Neuronal stem cell (in vitro differentiated cells): ENCODE measurements around the gene SANBR.

Experiments used
- DNase-seq: peaks from one replicate; pipeline ENCODE4 v3.0.0-alpha.2; 2013; ENCODE audit warnings: low spot score
- H2AFZ ChIP-seq: one replicate; pipeline ENCODE4 v1.6.1; 2013; ENCODE audit warnings: mild to moderate bottlenecking, low read length, inconsistent platforms
- H2AK5ac ChIP-seq: 2 replicates; pipeline ENCODE4 v1.6.1; 2013; ENCODE audit warnings: low read depth, mild to moderate bottlenecking, inconsistent platforms, low read length, moderate library complexity, mixed read lengths
- H2BK120ac ChIP-seq: 2 replicates; pipeline ENCODE4 v1.6.1; 2013; ENCODE audit warnings: low read depth, mild to moderate bottlenecking, inconsistent platforms, low read length, moderate library complexity, mixed read lengths
- H2BK12ac ChIP-seq: one replicate; pipeline ENCODE4 v1.6.1; 2013; ENCODE audit warnings: low read length, inconsistent platforms
- H2BK15ac ChIP-seq: 2 replicates; pipeline ENCODE4 v1.6.1; 2013; ENCODE audit warnings: mild to moderate bottlenecking, low read length, inconsistent platforms, mixed read lengths
- H2BK5ac ChIP-seq: one replicate; pipeline ENCODE4 v1.6.1; 2013; ENCODE audit warnings: inconsistent platforms, mild to moderate bottlenecking, low read length, moderate library complexity
- H3K14ac ChIP-seq: one replicate; pipeline ENCODE4 v1.6.1; 2013; ENCODE audit warnings: low read length, inconsistent platforms
- H3K18ac ChIP-seq: 2 replicates; pipeline ENCODE4 v1.6.1; 2013; ENCODE audit warnings: low read length, inconsistent platforms
- H3K23ac ChIP-seq: 2 replicates; pipeline ENCODE4 v1.6.1; 2013; ENCODE audit warnings: low read depth, mild to moderate bottlenecking, mixed read lengths, low read length, inconsistent platforms; ENCODE audit not compliant: poor library complexity
- H3K27ac ChIP-seq: replicated peaks from 3 replicates; pipeline ENCODE4 v1.5.1; 2013; ENCODE audit warnings: low read length, inconsistent platforms
- H3K27me3 ChIP-seq, 3 experiments: 2 replicates each; pipeline ENCODE4 v1.6.1; 2013; ENCODE audit warnings: low read length in 3 of 3, mild to moderate bottlenecking in 2 of 3, inconsistent platforms in 1 of 3, low read depth in 1 of 3, mixed read lengths in 1 of 3, moderate library complexity in 1 of 3; ENCODE audit not compliant: control insufficient read depth in 3 of 3, insufficient read depth in 3 of 3
- H3K36me3 ChIP-seq, 2 donors: replicated peaks in 1 of 2; 2 replicates each; pipeline ENCODE4 v1.6.1; 2013; ENCODE audit warnings: low read length in 2 of 2; ENCODE audit not compliant: control insufficient read depth in 2 of 2, insufficient read depth in 2 of 2
- H3K4ac ChIP-seq: 2 replicates; pipeline ENCODE4 v1.6.1; 2013; ENCODE audit warnings: inconsistent platforms, mild to moderate bottlenecking, low read length, moderate library complexity
- H3K4me1 ChIP-seq, 2 donors: 1 replicate in 1 of 2; 2 replicates in 1 of 2; pipeline ENCODE4 v1.6.1; 2013; ENCODE audit warnings: low read length in 2 of 2, low read depth in 1 of 2; ENCODE audit not compliant: control insufficient read depth in 2 of 2, insufficient read depth in 1 of 2
- H3K4me2 ChIP-seq: one replicate; pipeline ENCODE4 v1.6.1; 2013; ENCODE audit warnings: mild to moderate bottlenecking, low read length, inconsistent platforms; ENCODE audit not compliant: insufficient read depth, poor library complexity, severe bottlenecking
- H3K4me3 ChIP-seq, 2 donors: 2 replicates each; pipeline ENCODE4 v1.5.1; 2013; ENCODE audit warnings: low read length in 2 of 2, mild to moderate bottlenecking in 2 of 2, inconsistent platforms in 1 of 2, moderate library complexity in 1 of 2
- H3K79me1 ChIP-seq: one replicate; pipeline ENCODE4 v1.6.1; 2013; ENCODE audit warnings: low read depth, mild to moderate bottlenecking, inconsistent platforms, low read length, moderate library complexity
- H3K9ac ChIP-seq: one replicate; pipeline ENCODE4 v1.6.1; 2013; ENCODE audit warnings: mild to moderate bottlenecking, low read depth, low read length, inconsistent platforms; ENCODE audit not compliant: poor library complexity
- H3K9me3 ChIP-seq, 2 donors: replicated peaks in 1 of 2; 2 replicates each; pipeline versions ENCODE3 to v1.6.1; 2013; ENCODE audit warnings: low read length in 2 of 2, mild to moderate bottlenecking in 2 of 2, inconsistent platforms in 1 of 2, low read depth in 1 of 2, mixed read lengths in 1 of 2, moderate library complexity in 1 of 2; ENCODE audit not compliant: control insufficient read depth in 2 of 2, insufficient read depth in 1 of 2
- H4K8ac ChIP-seq: one replicate; pipeline ENCODE4 v1.6.1; 2013; ENCODE audit warnings: low read depth, mild to moderate bottlenecking, inconsistent platforms, low read length, moderate library complexity
- H4K91ac ChIP-seq: one replicate; pipeline ENCODE4 v1.6.1; 2013; ENCODE audit warnings: low read length, low read depth, mild to moderate bottlenecking, inconsistent platforms; ENCODE audit not compliant: poor library complexity
- WGBS, 2 donors: extraction: QIAGEN DNeasy Blood & Tissue Kit; methylation state at CpG; one replicate each; pipeline ENCODE4 v1.1.7; 2013; ENCODE audit warnings: missing lambda C conversion rate in 2 of 2, mixed read lengths in 1 of 2; ENCODE audit not compliant: insufficient read length in 2 of 2, insufficient replicate concordance in 1 of 2; ENCODE audit errors: extremely low coverage in 2 of 2; 5-methylcytosine and 5-hydroxymethylcytosine counted together

Gene SANBR

DNA sequence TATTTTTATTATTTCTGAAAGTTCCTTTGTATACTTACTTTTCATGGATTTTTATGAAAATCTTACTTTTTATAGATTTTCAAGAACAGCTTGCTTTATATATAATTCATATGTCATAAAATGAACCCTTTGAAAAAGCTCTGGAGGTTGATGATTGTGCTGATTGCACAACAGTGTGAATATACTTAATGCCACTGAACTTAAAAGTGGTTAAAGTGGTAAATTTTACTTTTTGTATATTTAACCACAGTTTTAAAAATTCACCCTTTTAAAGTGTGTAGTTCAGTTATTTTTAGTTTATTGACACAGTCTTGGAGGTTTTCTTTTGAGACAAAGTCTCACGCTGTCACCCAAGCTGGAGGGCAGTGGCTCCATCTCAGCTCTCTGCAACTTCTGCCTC lies 8.4 kb downstream of the SANBR start:
- Histone ChIP-seq H3K9ac (no peak overlapping the region), H4K8ac (no peak overlapping the region), H3K9me3 (no peaks in the 10 kb centered on the region), H2AK5ac (no peak overlapping the region), H2BK12ac (no peak overlapping the region), H3K36me3 (peaks cover 10 to 97% of the 10 kb centered on the region in 2 donors), H3K14ac (no peak overlapping the region), H3K4ac (no peak overlapping the region), H3K79me1 (no peaks in the 10 kb centered on the region), H3K4me3 (no peak overlapping the region), H2AFZ (no peak overlapping the region), H2BK120ac (no peak overlapping the region), H4K91ac (no peak overlapping the region), H3K4me1 (no peaks in the 10 kb centered on the region), H3K4me2 (no peak overlapping the region), H3K27ac (no peak overlapping the region), H3K18ac (no peak overlapping the region), H2BK5ac (no peak overlapping the region), H3K23ac (no peak overlapping the region), H3K27me3 (no peaks in the 10 kb centered on the region), H2BK15ac (no peak overlapping the region)
- WGBS, 2 donors, result no CpG with 5 or more reads among the region's 1 CpG
- no peak for DNase-seq

DNA sequence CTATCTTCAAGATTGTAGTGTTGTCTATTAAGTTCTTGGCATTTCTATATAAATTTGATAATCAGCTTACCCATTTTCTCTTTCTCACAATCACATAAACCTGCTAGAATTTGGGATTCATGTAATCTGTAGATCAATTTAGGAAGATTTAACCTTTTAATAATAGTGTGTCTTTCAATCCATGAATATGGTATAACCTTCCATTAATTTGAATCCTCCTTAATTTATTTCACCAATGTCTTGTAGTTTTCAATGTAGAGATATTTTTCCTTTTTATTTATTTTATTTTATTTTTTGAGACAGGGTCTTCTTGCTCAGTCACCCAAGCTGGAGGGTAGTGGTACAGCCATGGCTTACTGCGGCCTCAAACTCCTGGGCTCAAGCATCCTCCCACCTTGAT lies 20.2 kb downstream of the SANBR start:
- no peak overlapping the region for H3K23ac ChIP-seq
- no peak overlapping the region for H2BK5ac ChIP-seq
- no peaks in the 10 kb centered on the region for H3K27me3 ChIP-seq
- no peak overlapping the region for H3K14ac ChIP-seq
- no peak overlapping the region for H2AFZ ChIP-seq
- peaks cover 0 to 2% of the 10 kb centered on the region in 2 donors for H3K9me3 ChIP-seq
- H3K4me2 ChIP-seq, result no peak overlapping the region
- peaks cover 5 to 90% of the 10 kb centered on the region in 2 donors for H3K36me3 ChIP-seq
- no peaks in the 10 kb centered on the region for H3K4me1 ChIP-seq
- H2AK5ac ChIP-seq, result no peak overlapping the region
- H3K18ac ChIP-seq, result no peak overlapping the region
- H3K9ac ChIP-seq, result no peak overlapping the region
- no peak overlapping the region for H3K27ac ChIP-seq
- H2BK120ac ChIP-seq, result no peak overlapping the region
- WGBS, 2 donors, result no CpG with 5 or more reads among the region's 1 CpG
- no peak overlapping the region for H4K91ac ChIP-seq
- H2BK15ac ChIP-seq, result no peak overlapping the region
- no peak overlapping the region for H2BK12ac ChIP-seq
- H3K4me3 ChIP-seq, result no peak overlapping the region
- DNase-seq, result no peak
- no peak overlapping the region for H3K4ac ChIP-seq
- H4K8ac ChIP-seq, result no peak overlapping the region
- no peaks in the 10 kb centered on the region for H3K79me1 ChIP-seq

DNA sequence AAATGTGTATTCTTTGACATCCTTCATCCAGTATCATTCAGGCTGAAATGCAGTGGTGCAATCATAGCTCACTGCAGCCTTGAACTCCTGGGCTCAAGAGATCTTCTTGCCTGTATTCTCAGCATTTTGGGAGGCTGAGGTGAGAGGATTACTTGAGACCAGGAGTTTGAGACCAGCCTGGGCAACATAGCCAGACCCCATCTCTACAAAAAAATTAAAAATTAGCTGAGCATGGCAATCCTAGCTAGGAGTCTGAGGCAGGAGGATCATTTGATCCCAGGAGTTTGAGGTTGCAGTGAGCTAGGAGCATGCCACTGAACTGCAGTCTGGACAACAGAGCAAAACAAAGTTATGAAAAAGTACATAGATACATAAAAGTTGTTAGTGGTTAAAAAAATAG lies 24.1 kb downstream of the SANBR start:
- Histone ChIP-seq H2AK5ac (no peak overlapping the region), H3K9ac (no peak overlapping the region), H4K91ac (no peak overlapping the region), H3K27me3 (no peaks in the 10 kb centered on the region), H2BK15ac (no peak overlapping the region), H3K4me1 (no peaks in the 10 kb centered on the region), H3K79me1 (no peaks in the 10 kb centered on the region), H2BK5ac (no peak overlapping the region), H3K4me2 (no peak overlapping the region), H3K14ac (no peak overlapping the region), H3K27ac (no peak overlapping the region), H3K18ac (no peak overlapping the region), H2BK12ac (no peak overlapping the region), H3K4me3 (no peak overlapping the region), H3K4ac (no peak overlapping the region), H3K36me3 (peaks cover 5 to 79% of the 10 kb centered on the region in 2 donors), H2BK120ac (no peak overlapping the region), H2AFZ (no peak overlapping the region), H4K8ac (no peak overlapping the region), H3K23ac (no peak overlapping the region), H3K9me3 (peaks cover 0 to 2% of the 10 kb centered on the region in 2 donors)
- DNase-seq, result no peak

DNA sequence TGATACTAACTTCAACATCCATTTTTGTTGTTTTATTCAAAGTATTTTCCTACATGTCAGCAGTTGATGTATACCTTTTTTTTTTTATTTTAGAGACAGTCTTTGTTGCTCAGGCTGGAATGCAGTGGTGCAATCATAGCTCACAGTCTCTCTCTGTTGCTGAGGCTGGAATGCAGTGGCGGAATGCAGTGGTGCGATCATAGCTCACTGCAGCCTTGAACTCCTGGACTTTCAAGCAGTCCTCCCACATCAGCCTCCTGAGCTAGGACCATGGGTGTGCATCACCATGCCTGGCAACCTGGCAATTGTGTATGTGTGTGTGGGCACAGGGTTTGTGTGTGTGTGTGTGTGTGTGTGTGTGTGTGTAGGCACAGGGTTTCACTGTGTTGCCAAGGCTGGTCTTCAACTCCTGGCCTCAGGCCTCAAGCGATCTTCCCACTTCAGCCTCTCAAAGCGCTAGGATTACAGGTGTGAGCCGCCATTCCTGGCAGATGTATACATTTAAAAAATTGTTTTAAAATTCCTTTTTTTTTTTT lies 24.8 kb downstream of the SANBR start:
- no peak overlapping the region for H2BK12ac ChIP-seq
- H4K8ac ChIP-seq, result no peak overlapping the region
- H3K4me3 ChIP-seq, result peak overlapping the region in 1 of 2 donors; percentile 3
- H2BK120ac ChIP-seq, result no peak overlapping the region
- H4K91ac ChIP-seq, result no peak overlapping the region
- H3K18ac ChIP-seq, result no peak overlapping the region
- H3K27ac ChIP-seq, result no peak overlapping the region
- H2BK5ac ChIP-seq, result no peak overlapping the region
- no peaks in the 10 kb centered on the region for H3K27me3 ChIP-seq
- no peak for DNase-seq
- H3K14ac ChIP-seq, result no peak overlapping the region
- H2AK5ac ChIP-seq, result no peak overlapping the region
- H2BK15ac ChIP-seq, result no peak overlapping the region
- no peaks in the 10 kb centered on the region for H3K79me1 ChIP-seq
- no CpG with 5 or more reads among the region's 5 CpGs for WGBS, 2 donors
- H3K4me1 ChIP-seq, result no peaks in the 10 kb centered on the region
- no peak overlapping the region for H2AFZ ChIP-seq
- H3K4ac ChIP-seq, result no peak overlapping the region
- peak overlapping the region; percentile 64 for H3K9ac ChIP-seq
- H3K23ac ChIP-seq, result no peak overlapping the region
- peaks cover 0 to 2% of the 10 kb centered on the region in 2 donors for H3K9me3 ChIP-seq
- no peak overlapping the region for H3K4me2 ChIP-seq
- H3K36me3 ChIP-seq, result peaks cover 5 to 75% of the 10 kb centered on the region in 2 donors
